Measurements from ENCODE around the gene CXXC5. TPM values are rescaled to one million over a fixed set of nuclear protein-coding genes. Genes with fewer than 3 reads are reported as not detected.
"Not testable (repeated sequence)": the region's sequence is repeated elsewhere in the genome, so short reads cannot be mapped to it uniquely, and the experiment has no call there.

The CXXC5 gene
- total RNA-seq, 1 donor, result 317 TPM

DNA sequence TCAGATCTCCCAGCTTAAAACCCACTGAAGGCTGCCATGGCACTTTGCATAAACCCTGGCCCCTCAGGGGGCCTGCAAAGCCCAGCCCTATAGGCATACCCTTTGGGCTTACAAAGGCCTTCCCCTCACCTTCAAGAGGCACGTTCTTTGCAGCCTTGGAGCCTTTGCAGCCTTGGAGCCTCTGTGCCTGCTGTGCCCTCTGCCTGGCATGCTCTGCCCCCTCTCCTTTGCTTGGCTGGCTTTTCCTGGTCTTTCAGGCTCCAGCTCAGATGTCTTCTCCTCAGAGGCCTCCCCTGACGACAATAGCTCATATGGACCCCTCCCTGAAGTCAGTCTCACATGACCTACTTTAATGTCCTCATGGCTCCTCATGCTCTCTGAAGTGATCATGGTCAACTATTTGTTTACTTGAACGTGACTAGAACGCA is 60.3 kb downstream of the CXXC5 start:
- DNase-seq (ENCODE audit: low read depth in 2 of 3, low spot score in 2 of 3), result no peak

DNA sequence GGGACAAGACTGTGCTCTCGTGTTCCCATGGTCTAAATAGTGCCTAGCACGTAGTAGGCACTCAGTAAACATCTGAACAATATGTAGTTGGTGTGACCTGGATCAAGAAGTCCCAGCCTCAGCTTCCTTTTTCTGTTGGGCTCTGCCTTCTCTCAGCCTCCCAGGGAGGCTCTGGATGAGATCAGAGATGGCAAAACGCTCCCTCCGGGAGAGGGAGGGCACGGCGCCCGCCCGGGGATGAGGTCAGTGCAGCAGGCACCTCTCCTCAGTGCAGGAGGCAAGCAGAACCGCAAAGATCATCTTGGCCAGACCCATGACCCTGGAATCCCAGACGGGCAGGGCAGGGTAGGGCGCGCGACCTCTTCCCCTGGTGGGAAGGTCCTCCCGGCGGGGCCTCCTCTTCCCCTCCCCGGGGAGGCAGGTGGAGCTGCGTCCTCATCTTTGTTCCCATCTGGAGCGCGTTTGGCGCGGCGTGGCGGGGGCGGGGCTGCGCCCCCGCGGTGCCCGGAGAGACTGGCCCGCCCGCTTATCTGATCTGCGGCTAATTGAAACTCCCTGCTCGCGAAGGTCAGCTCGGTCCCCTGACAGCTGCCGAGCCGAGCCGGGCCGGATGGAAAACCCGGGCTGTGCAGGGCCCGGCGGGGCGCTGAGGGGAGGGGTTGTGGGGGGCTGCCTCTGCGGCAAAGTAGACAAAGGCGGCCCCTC is 60.9 kb downstream of the CXXC5 start:
- DNase-seq (ENCODE audit: low read depth in 2 of 3, low spot score in 2 of 3), result peak in 1 of 3 donors; percentile 56

DNA sequence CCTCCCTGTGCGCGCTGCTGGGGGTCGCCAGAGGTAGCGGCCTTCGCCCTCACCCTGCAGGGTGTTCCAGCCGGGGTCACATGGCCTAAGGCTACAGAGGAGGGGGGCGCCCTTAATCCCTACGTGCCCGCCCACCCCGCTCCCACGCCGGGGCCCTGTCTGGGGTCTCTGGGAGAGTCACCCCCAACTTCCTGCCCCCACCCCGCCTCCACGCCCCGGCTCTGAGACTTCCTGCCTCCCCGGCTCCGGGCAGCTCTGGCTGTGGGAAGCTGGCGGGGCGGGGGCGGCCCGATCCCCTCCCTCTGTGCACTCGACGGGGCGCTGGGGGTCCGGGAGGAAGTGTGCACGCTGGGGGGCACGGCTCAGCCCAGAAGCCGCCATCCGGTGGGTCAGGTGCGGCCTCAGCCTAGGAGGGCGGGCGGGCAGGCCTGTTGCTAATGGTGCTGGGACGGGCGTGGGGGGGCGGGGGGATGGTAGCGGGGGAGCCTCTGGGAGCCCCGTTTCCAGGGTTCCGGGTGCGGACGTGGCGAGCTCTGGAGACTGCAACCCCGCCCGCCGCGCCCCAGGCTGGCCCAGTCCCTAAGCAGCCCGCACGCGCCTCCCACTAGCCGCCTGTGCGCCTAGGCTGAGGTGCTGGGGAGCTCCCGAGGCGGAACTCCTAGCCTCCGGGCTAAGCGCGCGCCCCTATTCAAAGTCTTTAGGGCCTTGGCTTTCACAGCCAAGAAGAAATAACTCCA is 61.6 kb downstream of the CXXC5 start:
- peak in 2 of 3 donors; percentile 78 to 84 for DNase-seq (ENCODE audit: low read depth in 2 of 3, low spot score in 2 of 3)

GRCh38 chr5:139710319-139711066 is 62.3 kb downstream of the CXXC5 start:
- peak; percentile 55 to 89 (median 85) for DNase-seq (ENCODE audit: low read depth in 2 of 3, low spot score in 2 of 3)

DNA sequence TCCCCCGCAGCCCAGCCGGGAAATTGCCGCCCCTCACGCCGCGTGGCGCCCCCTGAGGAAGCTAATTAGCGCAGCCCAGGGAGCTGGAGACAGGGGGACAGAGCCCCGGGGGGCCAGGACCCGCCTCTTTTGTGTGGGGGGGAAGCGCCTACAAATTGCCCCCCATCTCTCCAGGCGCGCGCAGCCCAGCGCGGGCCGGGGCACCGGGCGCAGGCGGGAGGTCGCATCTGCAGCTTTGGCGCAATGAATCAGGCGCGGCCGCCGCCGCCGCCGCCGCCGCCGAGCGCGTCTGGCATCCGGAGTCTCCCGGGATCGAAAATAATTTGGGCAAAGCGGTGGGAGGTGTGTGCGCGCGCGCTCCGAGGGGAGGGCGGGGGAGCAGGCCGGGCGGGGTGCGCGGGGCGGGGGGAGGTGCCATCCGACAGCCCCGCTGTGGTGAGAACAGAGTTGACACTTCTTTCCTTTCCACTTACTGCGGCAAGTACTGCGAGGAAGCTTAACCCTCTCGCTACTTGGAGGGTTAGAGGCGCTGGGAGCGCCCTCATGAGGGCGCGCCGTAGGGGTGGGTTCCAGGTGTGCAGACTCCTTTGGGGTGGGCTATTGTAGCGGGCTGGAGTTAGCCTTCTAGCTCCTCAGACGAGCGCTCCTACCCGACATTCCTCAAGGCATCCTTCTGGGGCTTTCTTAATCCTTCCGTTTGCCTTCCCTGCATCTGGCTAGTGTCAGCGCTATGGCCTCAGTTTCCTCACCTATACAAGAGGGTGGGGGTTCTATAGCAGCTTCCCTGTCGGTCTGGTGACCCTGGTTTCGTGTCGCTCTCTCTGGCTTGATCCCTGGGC is 63.1 kb downstream of the CXXC5 start:
- peak in 2 of 3 donors; percentile 76 to 82 for DNase-seq (ENCODE audit: low read depth in 2 of 3, low spot score in 2 of 3)

DNA sequence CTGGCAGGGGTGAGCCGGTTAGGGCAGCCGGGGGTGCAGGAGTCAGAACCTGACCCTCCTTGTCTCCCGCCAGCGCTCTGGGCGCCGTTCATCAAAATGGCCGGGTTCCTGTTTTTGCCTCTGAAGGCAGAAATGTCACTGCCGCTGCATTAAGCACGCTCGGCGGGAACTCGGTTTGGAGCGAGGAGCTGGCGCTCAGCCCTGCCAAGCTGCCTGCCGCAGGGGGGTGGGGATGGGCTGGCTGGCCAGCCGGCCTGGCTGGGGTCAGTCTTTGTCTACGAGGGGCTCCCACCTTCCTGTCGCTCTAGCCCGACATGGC is 63.7 kb downstream of the CXXC5 start:
- DNase-seq (ENCODE audit: low read depth in 2 of 3, low spot score in 2 of 3), result peak in 2 of 3 donors; percentile 45 to 64

DNA sequence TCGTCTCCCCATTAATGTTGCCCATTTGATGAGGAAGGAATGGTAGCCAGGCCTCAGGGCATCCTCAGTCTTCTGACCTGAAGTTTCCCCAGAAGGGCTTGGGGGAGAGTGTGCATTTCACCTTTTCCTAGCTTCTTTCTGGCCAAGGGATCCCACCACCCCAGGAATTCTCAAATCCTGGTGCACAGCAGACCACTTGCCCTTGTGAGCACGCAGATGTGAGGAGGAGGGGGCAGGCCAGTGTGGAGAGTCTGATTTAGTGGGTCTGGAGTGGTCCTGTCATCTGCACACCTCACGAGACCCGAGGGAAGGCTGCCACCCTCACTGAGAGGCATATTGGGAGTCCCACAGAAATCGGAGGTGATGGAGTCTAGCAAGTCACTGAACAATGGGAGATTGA is 64.3 kb downstream of the CXXC5 start:
- DNase-seq (ENCODE audit: low read depth in 2 of 3, low spot score in 2 of 3), result no peak

DNA sequence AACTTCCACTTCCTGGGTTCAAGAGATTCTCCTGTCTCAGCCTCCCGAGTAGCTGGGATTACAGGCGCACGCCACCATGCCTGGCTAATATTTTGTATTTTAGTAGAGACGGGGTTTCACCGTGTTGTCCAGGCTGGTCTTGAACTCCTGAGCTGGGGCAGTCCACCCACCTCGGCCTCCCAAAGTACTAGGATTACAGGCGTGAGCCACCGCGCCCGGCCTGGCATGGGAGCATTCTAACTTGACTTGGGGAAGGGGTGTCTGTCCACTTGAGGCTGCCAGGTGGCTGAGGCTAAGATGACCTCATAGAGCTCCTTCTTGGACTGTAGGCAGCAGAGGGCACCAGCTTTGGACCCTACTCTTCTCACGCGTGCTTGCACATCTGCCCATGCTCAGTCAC is 65.7 kb downstream of the CXXC5 start:
- DNase-seq (ENCODE audit: low read depth in 2 of 3, low spot score in 2 of 3), result not testable (repeated sequence)

DNA sequence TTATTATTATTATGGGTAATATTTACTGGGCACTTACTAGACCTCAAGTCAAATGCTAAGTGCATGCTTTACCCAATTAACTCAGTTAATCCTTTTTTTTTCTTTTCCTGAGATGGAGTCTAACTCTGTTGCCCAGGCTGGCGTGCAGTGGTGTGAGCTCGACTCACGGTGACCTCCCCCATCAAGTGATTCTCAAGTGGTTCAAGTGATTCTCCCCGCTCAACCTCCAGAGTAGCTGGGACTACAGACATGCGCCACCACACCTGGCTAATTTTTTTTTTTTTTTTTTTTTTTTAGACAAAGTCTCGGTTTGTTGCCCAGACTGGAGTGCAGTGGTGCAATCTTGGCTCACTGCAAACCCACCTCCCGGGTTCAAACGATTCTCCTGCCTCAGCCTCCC is 69.1 kb downstream of the CXXC5 start:
- no peak for DNase-seq (ENCODE audit: low read depth in 2 of 3, low spot score in 2 of 3)

DNA sequence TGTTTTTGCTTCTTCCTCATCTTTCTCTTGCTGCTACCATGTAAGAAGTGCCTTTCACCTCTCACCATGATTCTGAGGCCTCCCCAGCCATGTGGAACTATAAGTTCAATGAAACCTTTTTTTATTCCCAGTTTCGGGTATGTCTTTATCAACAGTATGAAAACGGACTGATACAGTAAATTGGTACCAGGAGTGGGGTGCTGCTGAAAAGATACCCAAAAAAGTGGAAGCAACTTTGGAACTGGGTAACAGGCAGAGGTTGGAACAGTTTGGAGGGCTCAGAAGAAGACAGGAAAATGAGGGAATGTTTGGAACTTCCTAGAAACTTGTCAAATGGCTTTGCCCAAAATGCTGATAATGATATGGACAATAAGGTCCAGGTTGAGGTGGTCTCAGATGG is 70.3 kb downstream of the CXXC5 start:
- not testable (repeated sequence) for DNase-seq (ENCODE audit: low read depth in 2 of 3, low spot score in 2 of 3)

DNA sequence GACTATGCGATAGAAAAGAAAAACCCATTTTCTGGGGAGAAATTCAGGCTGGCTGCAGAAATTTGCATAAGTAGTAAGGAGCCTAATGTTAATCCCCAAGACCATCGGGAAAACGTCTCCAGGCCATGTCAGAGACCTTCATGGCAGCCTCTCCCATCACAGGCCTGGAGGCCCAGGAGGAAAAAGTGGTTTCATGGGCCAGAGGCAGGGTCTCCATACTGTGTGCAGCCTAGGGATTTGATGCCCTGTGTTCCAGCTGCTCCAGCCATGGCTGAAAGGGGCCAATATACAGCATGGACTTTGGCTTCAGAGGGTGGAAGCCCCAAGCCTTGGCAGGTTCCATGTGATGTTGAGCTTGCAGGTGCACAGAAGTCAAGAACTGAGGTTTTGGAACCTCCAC is 71.8 kb downstream of the CXXC5 start:
- DNase-seq (ENCODE audit: low read depth in 2 of 3, low spot score in 2 of 3), result not testable (repeated sequence)

GRCh38 chr5:139723986-139724587 is 75.9 kb downstream of the CXXC5 start:
- DNase-seq (ENCODE audit: low read depth in 2 of 3, low spot score in 2 of 3), result no peak

- DNase-seq (ENCODE audit: low read depth in 2 of 3, low spot score in 2 of 3), result no peak
Measured at GRCh38 chr5:139725073-139725830, 77.1 kb downstream of the CXXC5 start.

- no peak for DNase-seq (ENCODE audit: low read depth in 2 of 3, low spot score in 2 of 3)
Measured at GRCh38 chr5:139726248-139726647, 78.1 kb downstream of the CXXC5 start.

- DNase-seq (ENCODE audit: low read depth in 2 of 3, low spot score in 2 of 3), result not testable (repeated sequence)
Measured at GRCh38 chr5:139727615-139728014, 79.5 kb downstream of the CXXC5 start.

DNA sequence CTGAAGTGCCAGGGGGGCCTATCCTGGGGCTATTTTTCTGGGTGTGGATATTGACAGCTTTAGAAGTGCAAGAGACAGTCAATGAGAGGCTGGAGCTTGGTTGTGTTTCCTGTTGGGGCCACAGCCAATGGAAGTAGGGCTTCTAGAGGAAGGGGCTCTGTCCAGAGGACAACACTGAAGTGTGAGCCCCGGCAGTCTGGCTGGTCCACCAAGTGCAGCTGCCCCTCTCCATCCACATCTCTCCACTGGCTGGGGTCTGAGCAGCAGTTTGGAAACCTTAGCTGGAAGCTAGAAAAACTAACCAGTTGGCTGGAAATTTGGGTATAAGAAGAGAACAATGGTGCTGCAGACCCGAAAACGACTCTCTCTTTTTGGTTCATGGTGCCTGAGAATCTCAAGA is 83.1 kb downstream of the CXXC5 start:
- no peak for DNase-seq (ENCODE audit: low read depth in 2 of 3, low spot score in 2 of 3)

DNA sequence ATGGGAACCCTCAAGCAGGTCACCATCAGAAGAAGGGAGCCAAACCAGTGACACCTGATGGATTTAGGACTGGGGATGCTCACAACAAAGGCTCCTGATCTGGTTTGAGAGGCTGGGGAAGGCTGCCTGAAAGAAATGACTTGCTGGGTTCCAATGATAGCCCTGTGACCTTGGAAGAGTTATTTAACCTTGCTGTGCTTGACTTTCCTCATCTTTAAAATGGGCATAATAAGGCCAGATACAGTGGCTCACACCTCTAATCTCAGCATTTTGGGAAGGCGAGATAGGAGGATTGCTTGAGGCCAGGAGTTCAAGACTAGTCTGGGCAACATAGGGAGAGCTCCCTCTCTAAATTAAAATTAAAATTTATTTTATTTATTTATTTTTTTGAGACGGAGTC is 83.9 kb downstream of the CXXC5 start:
- DNase-seq (ENCODE audit: low read depth in 2 of 3, low spot score in 2 of 3), result no peak

- DNase-seq (ENCODE audit: low read depth in 2 of 3, low spot score in 2 of 3), result no peak
Measured at GRCh38 chr5:139733010-139733688, 85.0 kb downstream of the CXXC5 start.
